VCaP (cell line): ENCODE results near the gene P4HB.
A peak's percentile ranks its signal among the peaks of the same experiment; 100 is the strongest.

Experiments used
- H3K27ac ChIP-seq: fragments of 450-650 bp; 2 replicates; pipeline ENCODE4 v1.5.1; 2017
- CTCF ChIP-seq: fragments of 450-650 bp; conservative IDR thresholded peaks from 2 replicates; pipeline ENCODE4 v1.5.1; 2017; ENCODE audit warnings: mild to moderate bottlenecking, moderate library complexity

The P4HB gene

GRCh38 chr17:81859906-81860755, at the start of gene P4HB:
TSS of gene P4HB (minus strand) at chr17:81860535. CDS start at chr17:81860471, 64 bp downstream.
- TF ChIP-seq CTCF: no peak
- H3K27ac ChIP-seq: peak within 1 kb of the TSS; percentile 100

- TF ChIP-seq CTCF: no peak
- H3K27ac ChIP-seq: peak overlapping the region; percentile 86
Observed at GRCh38 chr17:81909231-81909630, 48.9 kb upstream of the P4HB start.

GRCh38 chr17:81908793-81909192, 48.5 kb upstream of the P4HB start:
- TF ChIP-seq CTCF: no peak
- peak overlapping the region; percentile 86; the same call in 1 of the 2 replicates for H3K27ac ChIP-seq

- TF ChIP-seq CTCF: peak; percentile 17
- no peak overlapping the region for H3K27ac ChIP-seq
Observed at GRCh38 chr17:81907219-81908145, 47.1 kb upstream of the P4HB start.

- TF ChIP-seq CTCF: 0 out of 2 replicates have a peak, but pooled peaks have one; percentile 10
- H3K27ac ChIP-seq: no peak overlapping the region
Observed at GRCh38 chr17:81906476-81907218, 46.3 kb upstream of the P4HB start.

- no peak for TF ChIP-seq CTCF
- H3K27ac ChIP-seq: no peak overlapping the region
Observed at GRCh38 chr17:81905993-81906392, 45.7 kb upstream of the P4HB start.
